NCI-H226 (cell line): ENCODE results near the gene CD244.
"Not testable (repeated sequence)": the region's sequence is repeated elsewhere in the genome, so short reads cannot be mapped to it uniquely, and the experiment has no call there.

Experiments
- DNase-seq: peaks from one replicate; pipeline ENCODE4 v3.0.0-alpha.2; 2015

Gene CD244

DNA sequence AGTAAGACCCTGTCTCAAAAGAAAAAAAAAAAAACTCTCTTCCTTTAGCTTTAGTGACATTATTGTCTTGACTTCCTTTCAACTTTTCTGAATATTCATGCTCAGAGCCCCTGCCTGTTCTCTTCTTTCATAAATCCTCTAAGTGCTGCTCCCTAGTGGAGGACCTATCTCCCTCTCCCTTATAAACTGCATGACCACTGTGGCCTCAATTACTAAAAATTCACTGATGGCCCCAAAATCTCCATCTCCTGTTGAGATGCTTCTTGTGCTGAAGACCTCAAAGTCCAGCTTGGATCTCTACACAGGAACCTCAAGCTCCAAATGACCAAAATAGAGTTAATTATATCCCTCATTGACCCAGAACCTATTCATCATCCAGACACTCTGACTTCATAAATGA, 14.5 kb upstream of the CD244 start:
- DNase-seq, result no peak

DNA sequence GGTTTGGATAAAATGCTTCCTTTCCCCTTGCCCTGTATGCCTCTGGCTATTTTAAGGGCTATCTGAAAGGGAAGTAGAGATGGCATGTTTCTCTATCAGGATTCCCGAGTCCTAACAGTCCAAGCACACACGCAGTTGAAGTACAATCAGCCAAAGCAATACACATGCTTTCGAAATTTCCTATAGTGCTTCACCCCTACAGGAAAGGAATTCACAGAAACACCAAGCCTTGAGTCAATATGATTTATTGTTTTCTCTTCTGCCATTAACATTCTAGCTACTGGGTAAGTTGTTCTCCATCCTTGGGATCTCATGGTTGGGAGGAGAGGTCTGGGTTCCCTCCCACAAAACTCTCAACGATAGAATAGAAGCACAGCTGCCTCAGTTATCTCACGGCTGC, 13.6 kb upstream of the CD244 start:
- DNase-seq, result peak; percentile 80

DNA sequence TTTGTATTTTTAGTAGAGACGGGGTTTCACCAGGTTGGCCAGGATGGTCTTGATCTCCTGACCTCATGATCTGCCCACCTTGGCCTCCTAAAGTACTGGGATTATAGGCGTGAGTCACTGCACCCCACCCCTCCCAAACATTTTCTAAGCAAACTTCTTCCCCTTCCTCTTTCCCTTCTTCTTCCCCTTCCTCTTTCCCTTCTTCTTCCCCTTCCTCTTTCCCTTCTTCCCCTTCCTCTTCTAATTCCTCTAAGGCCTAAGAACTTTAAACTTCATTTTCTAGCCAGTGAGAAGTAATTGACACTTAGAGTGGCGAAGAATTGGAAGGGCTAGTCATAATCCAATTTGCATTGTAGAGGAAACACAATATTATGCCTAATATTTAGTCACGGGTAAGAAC, 12.9 kb upstream of the CD244 start:
- not testable (repeated sequence) for DNase-seq

DNA sequence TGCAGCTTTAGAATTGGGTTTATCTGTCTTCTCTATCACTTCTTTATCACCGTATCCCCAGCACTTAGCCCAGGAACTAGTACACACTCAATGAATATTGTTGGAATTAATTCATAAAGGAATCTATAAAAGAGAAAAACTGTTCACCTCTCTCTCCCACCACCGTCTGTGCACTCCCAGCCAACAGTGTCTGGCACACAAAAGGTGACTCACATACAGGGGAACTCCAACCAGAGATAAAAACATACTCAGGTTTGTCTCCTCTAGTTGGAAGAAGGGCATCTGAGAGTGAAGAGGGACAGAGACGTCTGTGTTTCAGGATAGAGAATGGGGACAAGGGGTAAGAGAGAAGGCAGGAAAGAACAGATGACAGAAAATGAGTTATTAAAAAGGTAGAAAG, 12.2 kb upstream of the CD244 start:
- peak; percentile 78 for DNase-seq

DNA sequence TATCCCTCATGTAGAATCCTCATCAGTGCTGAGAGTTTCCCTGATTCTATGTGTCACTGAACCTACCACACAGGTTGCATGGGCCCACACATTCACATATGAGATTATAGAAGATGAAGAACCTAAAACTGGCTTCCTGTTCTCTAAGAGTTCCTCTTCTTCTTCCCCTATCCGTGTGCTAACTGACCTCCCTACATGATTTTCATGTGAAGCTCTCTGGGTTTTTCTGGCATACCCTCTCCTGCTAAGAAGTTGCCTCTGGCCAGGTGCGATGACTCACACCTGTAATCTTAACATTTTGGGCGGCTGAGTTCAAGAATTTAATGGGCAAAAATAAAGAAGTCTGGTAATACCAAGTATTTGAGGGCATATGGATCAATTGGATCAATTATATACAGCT, 5.5 kb upstream of the CD244 start:
- DNase-seq, result peak; percentile 86

DNA sequence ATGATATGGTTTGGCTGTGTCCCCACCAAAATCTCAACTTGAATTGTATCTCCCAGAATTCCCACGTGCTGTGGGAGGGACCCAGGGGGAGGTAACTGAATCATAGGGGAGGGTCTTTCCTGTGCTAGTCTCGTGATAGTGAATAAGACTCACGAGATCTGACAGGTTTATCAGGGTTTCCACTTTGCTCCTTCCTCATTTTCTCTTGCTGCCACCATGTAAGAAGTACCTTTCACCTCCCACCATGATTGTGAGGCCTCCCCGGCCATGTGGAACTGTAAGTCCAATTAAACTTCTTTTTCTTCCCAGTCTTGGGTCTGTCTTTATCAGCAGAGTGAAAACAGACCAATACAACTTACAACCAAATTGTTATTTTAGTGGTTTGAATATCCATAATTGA, 5.0 kb upstream of the CD244 start:
- DNase-seq, result not testable (repeated sequence)

DNA sequence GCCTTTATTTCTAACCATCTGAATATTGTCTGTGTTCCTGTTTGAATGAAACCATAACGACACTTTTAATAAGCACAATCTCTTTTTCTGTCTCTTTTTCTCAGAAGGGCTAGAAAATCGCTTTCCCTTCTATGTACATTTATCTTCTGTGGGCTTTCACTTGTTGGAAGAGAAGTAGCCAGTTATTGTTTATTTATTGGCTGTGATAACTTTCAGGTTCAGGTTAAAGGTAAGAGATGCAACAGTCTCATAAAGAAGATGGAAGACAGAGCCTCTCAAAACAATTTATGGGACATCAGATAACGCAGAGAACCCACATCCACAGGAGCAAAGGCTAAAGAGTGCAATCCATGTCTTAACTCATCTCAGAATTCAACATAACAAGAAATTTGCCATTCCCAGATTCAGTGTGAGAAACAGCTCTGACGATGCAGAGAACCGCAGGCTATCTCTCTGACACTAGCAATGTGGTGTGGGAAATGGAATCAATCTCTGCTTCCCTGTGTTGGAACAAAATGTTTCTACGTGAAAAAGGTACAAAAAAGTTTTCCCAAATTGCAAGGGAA, 4.1 kb upstream of the CD244 start:
- no peak for DNase-seq

DNA sequence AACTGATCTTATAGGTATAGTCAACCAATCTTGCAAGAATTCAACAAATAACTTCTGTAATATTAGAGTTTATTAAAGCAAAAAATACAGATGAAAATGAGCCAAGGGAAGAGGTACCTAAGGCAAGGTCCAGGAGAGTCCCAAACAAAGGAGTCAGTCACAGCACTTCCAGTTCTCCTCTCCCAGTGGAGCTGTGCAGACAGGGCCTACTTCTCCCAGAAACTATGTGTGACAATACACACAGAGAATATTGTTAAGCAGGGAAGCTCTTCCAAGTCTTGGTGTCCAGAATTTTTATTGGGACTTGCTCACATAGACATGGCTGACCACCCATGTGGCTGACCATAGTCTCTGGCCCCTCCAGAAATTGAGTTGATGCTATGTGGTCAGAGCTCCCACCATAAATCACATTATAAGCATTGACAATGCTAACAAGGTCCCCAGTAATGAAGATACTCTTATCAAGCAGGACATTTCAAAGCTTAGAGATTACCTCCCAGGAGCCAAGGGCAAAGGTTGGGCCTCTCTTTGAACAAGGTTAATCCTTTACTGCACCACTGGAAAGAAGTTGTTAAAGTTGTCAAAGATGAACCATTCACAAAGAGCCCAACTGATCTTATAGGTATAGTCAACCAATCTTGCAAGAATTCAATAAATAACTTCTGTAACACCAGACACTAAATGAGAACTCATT, 3.5 kb upstream of the CD244 start:
- DNase-seq, result no peak

DNA sequence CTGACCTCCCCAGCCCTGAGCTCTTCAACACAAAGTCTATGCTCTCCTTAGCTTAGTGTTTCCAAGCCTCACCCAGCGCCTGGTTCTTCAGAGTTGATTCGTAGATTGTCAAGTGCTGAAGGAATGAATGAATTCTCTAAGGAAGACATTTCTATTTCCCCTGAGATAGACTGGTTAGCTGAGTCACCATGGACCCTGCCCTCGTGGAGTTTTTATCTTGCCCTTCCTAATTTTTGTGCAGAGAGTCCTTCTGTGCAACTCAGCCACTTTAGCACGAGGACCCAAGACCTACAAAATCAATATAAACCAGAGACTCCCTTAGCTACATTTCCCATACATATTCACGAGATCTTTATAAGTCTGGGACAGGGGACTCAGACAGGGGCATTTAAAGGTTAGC, 2.6 kb upstream of the CD244 start:
- DNase-seq, result no peak

DNA sequence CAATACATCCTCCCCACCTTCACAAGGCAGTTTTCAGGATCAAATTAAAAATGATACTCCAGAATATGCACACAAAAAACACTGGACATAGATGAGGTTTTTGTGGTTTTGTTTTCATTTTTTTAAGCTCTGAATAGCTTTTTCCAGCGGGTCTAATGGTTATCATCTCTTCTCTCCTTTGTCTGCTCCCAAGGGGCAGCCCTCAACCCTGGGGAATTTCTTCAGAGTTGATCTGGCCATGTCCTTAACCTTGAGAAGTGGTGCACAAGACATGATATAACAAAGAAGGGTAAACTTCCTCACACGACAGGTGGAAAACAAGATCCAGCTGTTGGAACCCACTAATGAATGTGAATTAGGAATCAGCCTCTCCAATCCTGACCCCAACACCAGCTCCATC, 1.5 kb upstream of the CD244 start:
- DNase-seq, result no peak

DNA sequence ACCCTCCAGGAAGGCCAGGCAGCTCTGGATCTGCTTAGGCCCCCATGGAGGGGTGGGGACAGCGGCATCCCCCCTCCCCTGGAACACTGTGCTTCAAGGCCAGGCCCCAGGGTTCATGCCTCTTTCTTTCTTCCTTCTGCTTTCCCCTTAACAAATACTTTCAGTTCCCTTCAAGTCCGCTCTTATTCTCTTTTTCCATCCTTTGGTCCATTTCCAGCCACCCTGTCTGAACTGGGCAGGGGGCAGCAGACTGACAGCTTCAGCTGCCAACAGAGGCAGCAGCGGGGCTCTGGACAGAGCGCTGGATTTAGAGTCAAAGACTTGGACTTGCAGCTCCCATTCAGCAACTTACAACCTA, 1.1 kb upstream of the CD244 start:
- no peak for DNase-seq

DNA sequence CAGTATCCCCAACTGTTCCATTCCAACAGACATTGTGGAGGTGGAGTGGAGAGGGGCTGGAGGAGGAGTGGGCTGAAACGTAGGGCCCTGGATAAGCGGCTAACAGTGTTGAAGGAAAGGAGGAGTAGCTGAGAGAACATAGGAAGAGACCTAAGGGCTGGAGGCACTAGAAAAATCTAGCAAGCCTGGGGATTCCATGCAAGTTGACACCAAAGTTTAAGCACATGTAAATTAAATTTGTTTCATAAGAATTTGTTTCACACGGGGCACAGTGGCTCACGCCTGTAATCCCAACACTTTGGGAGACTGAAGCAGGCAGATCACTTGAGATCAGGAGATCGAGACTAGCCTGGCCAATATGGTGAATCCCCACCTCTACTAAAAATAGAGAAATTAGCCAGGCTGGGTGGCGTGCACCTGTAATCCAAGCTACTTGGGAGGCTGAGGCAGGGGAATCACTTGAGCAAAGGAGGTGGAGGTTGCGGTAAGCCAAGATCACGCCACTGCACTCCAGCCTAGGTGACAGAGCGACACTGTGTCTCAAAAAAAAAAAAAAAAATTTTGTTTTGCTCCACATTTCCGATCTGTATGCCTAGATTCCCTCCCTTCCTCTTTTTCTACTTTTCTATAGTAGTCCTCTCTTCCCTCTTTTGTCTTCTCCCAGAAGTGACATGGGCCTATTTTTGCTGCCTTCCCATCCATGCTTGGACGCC, 530 bp upstream of the CD244 start:
- no peak for DNase-seq

DNA sequence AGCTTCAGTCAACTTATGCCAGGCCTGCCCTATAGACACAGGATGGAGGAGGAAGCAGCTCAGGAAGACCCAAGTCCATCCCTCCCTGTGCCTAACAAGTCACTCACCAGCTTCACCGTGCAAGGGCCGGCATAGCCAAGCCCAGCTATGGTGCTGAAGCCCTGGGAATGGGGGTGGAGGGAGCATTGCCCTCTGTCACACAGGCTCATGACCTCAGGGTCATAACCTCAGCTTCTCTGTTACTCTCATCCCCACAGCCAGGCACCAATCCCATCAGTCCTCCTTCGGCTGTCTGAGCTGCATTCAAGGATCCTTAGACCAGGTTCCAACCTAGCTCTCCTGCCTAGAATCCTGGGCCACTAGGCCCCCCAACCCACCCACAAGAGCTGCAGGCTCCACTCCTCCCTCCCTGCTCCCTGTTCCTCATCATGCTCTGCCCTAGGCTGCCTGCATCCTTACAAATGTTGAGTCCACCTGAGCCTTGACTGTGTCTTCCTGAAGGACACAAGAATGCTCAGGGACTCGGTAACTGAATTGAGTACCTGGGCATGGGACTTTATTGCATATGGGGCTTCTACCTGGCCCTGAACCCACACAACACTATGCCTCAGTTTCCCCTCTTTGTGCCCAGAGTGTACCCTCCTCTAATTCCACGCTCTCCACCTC, 1.7 kb downstream of the CD244 start:
- DNase-seq, result no peak

DNA sequence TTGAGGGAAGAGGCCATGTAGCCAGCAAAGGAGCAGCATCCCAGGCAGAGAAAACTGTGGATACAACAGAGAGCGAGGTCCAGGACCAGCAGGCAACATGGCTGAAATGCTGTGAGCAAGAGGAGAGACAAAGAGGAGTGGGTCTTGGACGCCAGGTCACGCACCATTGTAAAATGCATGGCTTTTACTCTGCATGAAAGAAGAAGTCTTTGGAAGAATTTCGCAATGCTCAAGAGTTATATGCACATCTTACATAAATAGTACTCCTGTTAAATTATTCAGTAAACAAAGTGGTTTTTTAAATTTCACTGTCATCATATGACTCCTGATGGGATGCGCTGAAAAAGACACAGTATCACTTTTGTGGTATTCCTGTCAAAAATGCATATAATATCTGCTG, 3.5 kb downstream of the CD244 start:
- DNase-seq, result no peak

DNA sequence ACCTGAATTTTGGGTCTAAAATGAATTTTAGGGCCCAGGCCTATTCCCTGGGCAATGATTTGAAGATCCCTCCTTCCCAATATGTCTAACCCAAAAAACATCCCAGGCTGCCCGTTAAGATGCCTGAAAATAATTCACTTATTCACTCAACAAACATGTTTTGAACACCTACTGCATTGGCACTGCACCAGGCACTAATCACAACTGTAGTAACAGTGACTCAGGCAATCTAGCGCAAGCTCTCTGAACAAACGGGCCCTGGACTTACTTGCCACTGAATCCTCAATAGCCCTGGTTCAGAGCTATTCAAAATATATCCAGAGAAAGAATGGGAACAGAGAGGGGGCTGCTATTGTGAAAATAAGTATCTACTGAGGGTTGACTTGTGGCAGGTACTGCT, 4.2 kb downstream of the CD244 start:
- DNase-seq, result no peak

DNA sequence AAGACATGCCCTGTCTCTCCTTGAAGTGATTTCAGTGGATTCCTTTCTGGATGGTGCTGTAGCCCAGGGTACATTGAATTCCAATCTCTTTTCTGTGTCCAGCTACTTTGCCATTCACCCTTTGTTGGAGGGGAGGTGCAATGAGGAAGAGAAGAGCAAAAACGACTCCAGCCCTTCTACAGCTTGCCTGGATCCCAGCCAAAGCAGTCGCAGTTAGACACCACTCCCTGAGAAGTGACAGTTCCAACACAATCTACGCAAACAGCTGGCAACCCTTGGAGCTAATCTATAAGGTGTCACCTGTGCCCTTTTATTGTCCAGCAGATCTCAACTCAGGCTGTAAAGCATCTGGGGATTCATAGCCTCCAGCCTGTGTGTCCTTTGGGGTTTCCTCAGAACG, 4.6 kb downstream of the CD244 start:
- DNase-seq, result no peak

DNA sequence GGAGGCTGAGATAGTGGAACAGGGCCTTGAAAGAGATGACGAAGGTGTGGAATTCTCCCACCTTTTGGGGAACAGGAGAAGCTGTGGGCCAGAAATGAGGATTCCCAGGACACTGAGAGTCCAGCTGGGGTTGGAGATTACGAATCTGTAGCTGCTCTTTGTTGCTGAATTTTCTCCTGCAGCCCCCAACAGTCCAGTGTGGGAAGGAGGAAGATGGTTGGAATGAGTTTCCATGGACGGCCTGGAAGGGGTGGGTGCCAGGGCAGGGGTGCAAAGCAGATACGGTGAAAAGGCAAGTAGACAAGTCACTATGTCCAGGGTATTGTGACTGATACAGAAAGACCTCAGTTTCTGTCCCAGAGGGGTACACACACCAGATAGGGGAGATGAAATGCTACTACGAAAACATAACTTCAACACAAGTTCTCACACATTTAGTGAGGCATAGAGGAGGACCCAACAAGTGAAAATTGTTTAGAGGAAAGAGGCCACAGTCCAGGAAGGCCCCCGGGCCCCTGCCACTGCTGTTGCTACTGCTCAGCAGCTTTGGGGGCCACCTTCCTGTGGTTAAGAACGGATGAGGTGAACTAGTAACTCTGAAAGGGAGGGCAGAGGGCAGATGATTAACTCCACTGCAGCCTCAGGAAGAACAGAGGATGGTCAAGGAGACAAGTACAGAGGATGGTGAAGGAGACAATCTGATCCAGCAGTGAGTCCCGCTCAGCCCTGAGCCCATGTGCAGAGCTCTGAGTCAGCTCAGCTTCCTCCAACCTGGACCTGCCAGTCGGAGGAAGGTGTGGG, 7.3 kb downstream of the CD244 start:
- DNase-seq, result no peak

DNA sequence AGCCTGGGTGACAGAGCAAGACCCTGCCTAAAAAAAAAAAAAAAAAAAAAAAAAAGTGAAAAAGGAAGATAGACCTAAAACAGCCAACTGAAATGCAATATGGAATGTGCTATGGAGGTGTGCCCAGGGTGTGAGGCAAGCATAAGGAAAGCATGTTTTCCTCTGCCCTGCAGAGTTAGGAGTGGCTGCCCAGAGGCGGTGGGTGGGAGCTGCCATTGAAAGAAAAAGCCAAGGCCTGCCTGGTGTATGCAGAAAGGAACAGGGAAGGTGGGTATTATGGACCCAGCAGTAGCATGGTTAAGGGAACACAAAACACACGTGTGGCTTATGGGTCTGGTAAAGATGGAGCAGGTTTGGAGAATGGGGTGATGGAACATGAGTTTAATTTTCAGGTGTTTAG, 8.9 kb downstream of the CD244 start:
- no peak for DNase-seq

DNA sequence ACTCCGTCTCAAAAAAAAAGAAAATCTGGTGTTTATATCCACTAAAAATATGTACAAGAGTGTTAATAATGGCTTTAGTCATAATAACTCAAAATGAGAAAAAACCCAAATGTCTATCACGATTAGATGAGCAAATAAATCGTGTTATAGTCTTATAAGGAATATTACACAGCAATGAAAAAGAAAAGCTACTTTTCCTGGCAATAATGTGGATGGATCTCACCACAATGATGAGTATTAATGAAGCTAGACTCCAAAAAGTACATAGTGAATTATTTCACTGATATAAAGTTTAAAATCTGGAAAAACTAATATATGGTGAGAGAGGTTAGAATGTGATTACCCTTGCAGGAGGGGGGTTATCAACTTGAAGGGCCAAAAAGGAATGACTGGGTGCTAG, 9.7 kb downstream of the CD244 start:
- no peak for DNase-seq

DNA sequence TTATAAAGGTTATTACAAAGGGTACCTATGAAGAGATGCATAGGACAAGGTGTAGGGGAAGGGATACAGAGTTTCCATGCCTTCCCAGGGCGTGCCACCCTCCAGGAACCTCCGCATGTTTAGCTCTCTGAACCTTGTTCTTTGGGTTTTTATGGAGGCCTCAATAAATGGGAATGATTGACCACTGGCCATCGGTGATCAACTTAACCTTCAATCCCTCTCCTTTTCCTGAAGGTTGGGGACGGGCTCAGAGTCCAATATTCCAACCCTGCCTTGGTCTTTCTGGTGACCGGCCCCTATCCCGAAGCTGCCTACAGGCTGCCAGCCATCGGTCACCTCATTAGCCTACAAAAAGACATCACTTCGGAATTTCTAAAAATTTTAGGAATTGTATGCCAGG, 11.7 kb downstream of the CD244 start:
- DNase-seq, result no peak

DNA sequence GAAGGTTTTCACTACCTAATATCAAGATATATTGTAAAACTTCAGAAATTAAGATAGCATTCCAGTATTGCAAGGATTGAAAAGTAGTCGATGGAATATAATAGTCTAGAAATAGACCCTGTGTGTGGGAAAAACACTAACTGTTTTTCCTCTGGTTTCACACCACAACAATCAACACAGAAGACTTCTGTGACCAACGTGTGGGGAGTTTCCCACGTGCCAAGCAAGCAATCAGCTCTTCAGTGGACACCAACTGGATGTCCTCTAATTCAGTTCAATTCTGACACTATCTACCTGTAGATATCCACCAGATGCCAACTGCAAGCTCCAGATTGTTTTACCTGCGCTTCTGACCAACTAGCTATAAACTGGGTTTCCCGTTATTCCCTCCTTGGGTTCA, 12.1 kb downstream of the CD244 start:
- DNase-seq, result no peak

DNA sequence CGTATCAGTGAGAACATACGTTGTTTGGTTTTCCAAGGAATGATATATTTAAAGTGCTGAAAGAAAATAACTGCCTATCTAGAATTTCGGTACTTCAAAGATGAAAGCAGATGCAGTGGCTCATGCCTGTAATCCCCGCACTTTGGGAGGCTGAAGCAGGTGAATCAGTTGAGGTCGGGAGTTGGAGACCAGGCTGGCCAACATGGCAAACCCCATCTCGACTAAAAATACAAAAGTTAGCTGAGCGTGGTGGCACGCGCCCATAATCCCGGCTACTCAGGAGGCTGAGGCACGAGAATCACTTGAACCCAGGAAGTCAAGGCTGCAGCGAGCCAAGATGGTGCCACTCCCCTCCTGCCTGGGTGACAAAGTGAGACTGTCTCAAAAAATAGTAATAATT, 16.4 kb downstream of the CD244 start:
- DNase-seq, result no peak
